Measurements from ENCODE around the gene NCOA3. TPM values are rescaled to one million over a fixed set of nuclear protein-coding genes. Genes with fewer than 3 reads are reported as not detected.

Gene NCOA3
- total RNA-seq, 3 donors from 2014 or later = 40.6 to 57.1 (median 45.1) TPM

- no peaks in the 10 kb centered on the region for H3K36me3 ChIP-seq
- no peak overlapping the region for H3K4me3 ChIP-seq
- H3K9me3 ChIP-seq = no peaks in the 10 kb centered on the region
- DNase-seq (ENCODE audit: low spot score in 2 of 2) = no peak
- no peak for TF ChIP-seq POLR2A (IDR thresholded peaks at IDR 0.05)
- TF ChIP-seq CTCF (IDR thresholded peaks at IDR 0.05) = no peak
- TF ChIP-seq POLR2AphosphoS5 (IDR thresholded peaks at IDR 0.05) = no peak
- H3K4me1 ChIP-seq = no peaks in the 10 kb centered on the region
- H3K27ac ChIP-seq = no peak overlapping the region
- intact Hi-C loops (cut with DNase I; ENCODE audit: low total_unique reads) = no loop called here
- H3K27me3 ChIP-seq = no peaks in the 10 kb centered on the region
These were observed 41.3 kb downstream of the NCOA3 start for GRCh38 chr20:47543006-47543431.

GRCh38 chr20:47544240-47544639, 42.6 kb downstream of the NCOA3 start:
- no peak overlapping the region for H3K4me3 ChIP-seq
- intact Hi-C loops (cut with DNase I; ENCODE audit: low total_unique reads) = no loop called here
- no peak overlapping the region for H3K27ac ChIP-seq
- H3K36me3 ChIP-seq = no peaks in the 10 kb centered on the region
- no peak for DNase-seq (ENCODE audit: low spot score in 2 of 2)
- H3K27me3 ChIP-seq = no peaks in the 10 kb centered on the region
- TF ChIP-seq CTCF (IDR thresholded peaks at IDR 0.05) (no peak), POLR2A (IDR thresholded peaks at IDR 0.05) (no peak), POLR2AphosphoS5 (IDR thresholded peaks at IDR 0.05) (no peak)
- H3K4me1 ChIP-seq = no peaks in the 10 kb centered on the region
- no peaks in the 10 kb centered on the region for H3K9me3 ChIP-seq

- Histone ChIP-seq H3K9me3 (no peaks in the 10 kb centered on the region), H3K27me3 (no peaks in the 10 kb centered on the region), H3K27ac (no peak overlapping the region), H3K4me1 (no peaks in the 10 kb centered on the region), H3K36me3 (no peaks in the 10 kb centered on the region), H3K4me3 (no peak overlapping the region)
- intact Hi-C loops (cut with DNase I; ENCODE audit: low total_unique reads) = no loop called here
- no peak for DNase-seq (ENCODE audit: low spot score in 2 of 2)
- TF ChIP-seq POLR2A (IDR thresholded peaks at IDR 0.05) = no peak
- TF ChIP-seq POLR2AphosphoS5 (IDR thresholded peaks at IDR 0.05) = no peak
- no peak for TF ChIP-seq CTCF (IDR thresholded peaks at IDR 0.05)
These were observed 43.2 kb downstream of the NCOA3 start for GRCh38 chr20:47544852-47545251.

- no peaks in the 10 kb centered on the region for H3K4me1 ChIP-seq
These were observed 43.8 kb downstream of the NCOA3 start for GRCh38 chr20:47545499-47545898.

More at GRCh38 chr20:47545499-47545898, 43.8 kb downstream of the NCOA3 start:
- intact Hi-C loops (cut with DNase I; ENCODE audit: low total_unique reads) = no loop called here
- no peaks in the 10 kb centered on the region for H3K9me3 ChIP-seq
- TF ChIP-seq POLR2A (IDR thresholded peaks at IDR 0.05) (no peak), POLR2AphosphoS5 (IDR thresholded peaks at IDR 0.05) (no peak), CTCF (IDR thresholded peaks at IDR 0.05) (no peak)
- peak overlapping the region in 1 of 2 donors; percentile 67 for H3K27ac ChIP-seq
- no peaks in the 10 kb centered on the region for H3K27me3 ChIP-seq
- DNase-seq (ENCODE audit: low spot score in 2 of 2) = no peak
- H3K36me3 ChIP-seq = no peaks in the 10 kb centered on the region
- no peak overlapping the region for H3K4me3 ChIP-seq
